ENCODE data around the gene NPAS3. TPM values are rescaled to one million over a fixed set of nuclear protein-coding genes. Genes with fewer than 3 reads are reported as not detected.

The NPAS3 gene
- total and polyA plus RNA-seq, 2 of the 8 experiments (the other 6 are each of a cell fraction or from before 2014, with no cell fraction given): 0.11 to 0.60 TPM

- FAIRE-seq: no peak
- no peaks in the 10 kb centered on the region for H3K79me2 ChIP-seq (ENCODE audit: control insufficient read depth in 1 of 2, insufficient read depth in 2 of 2, low read length in 2 of 2)
- POLR2A ChIA-PET (ENCODE audit: partially characterized antibody): no interaction called here
- TF ChIP-seq SRF (IDR thresholded peaks at IDR 0.05; ENCODE audit: low read depth, low read length) (no peak), FOSL1 (IDR thresholded peaks at IDR 0.05; ENCODE audit: insufficient read depth, low read depth, low read length) (no peak), PHF8 (conservative IDR thresholded peaks at IDR 0.05; ENCODE audit: low read depth, low read length) (no peak), SUZ12 (IDR thresholded peaks at IDR 0.05; ENCODE audit: low read length) (no peak), MAFK (IDR thresholded peaks at IDR 0.05; ENCODE audit: low read depth, low read length) (no peak), EP300 (IDR thresholded peaks at IDR 0.05; ENCODE audit: borderline replicate concordance in 1 of 2, low read depth in 2 of 2, low read length in 2 of 2) (no peak), CTCF (IDR thresholded peaks at IDR 0.05; ENCODE audit: control extremely low read depth in 1 of 3, insufficient read depth in 1 of 3, low read depth in 1 of 3, low read length in 3 of 3) (no peak), HDAC2 (IDR thresholded peaks at IDR 0.05; ENCODE audit: borderline replicate concordance in 1 of 2, low read depth in 2 of 2, low read length in 2 of 2) (no peak), NRF1 (IDR thresholded peaks at IDR 0.05; ENCODE audit: low read depth, low read length) (no peak), BCL11A (IDR thresholded peaks at IDR 0.05; ENCODE audit: low read depth in 2 of 2, low read length in 2 of 2) (no peak), CBX8 (IDR thresholded peaks at IDR 0.05; ENCODE audit: borderline replicate concordance, low read depth, low read length) (no peak), SP4 (IDR thresholded peaks at IDR 0.05; ENCODE audit: low read length) (no peak)
Observed at GRCh38 chr14:33120966-33121365, 182.3 kb downstream of the NPAS3 start.

More at GRCh38 chr14:33120966-33121365, 182.3 kb downstream of the NPAS3 start:
- H3K4me2 ChIP-seq (ENCODE audit: insufficient read depth in 1 of 2, low read depth in 2 of 2, low read length in 2 of 2): no peak overlapping the region
- no peak overlapping the region for H3K4ac ChIP-seq (replicated peaks; ENCODE audit: insufficient read length, low read depth, low read length)
- H3K23me2 ChIP-seq (ENCODE audit: low read depth, low read length): no peaks in the 10 kb centered on the region
- no peak for DNase-seq (ENCODE audit: low read depth in 1 of 2, low spot score in 2 of 2)
- no peaks in the 10 kb centered on the region for H3K4me1 ChIP-seq (replicated peaks in 1 of 4; ENCODE audit: control insufficient read depth in 3 of 4, insufficient read depth in 4 of 4, low read length in 3 of 4)
- H3K18ac ChIP-seq (ENCODE audit: extremely low read depth, low read length): no peak overlapping the region
- H3K56ac ChIP-seq (replicated peaks; ENCODE audit: insufficient read length, low read depth, low read length): no peak overlapping the region
- H2BK12ac ChIP-seq (ENCODE audit: low read depth, low read length): no peak overlapping the region
- no peaks in the 10 kb centered on the region for H3K79me1 ChIP-seq (ENCODE audit: low read depth, low read length)
- no peak overlapping the region for H3K27ac ChIP-seq (ENCODE audit: low read depth, low read length)
- no peak overlapping the region for H3K23ac ChIP-seq (ENCODE audit: insufficient read length)
- H3K14ac ChIP-seq (ENCODE audit: insufficient read length): no peak overlapping the region
- H3K36me3 ChIP-seq (ENCODE audit: control insufficient read depth in 2 of 4, insufficient read depth in 4 of 4, low read length in 3 of 4): no peaks in the 10 kb centered on the region
- H3K9ac ChIP-seq (replicated peaks in 1 of 4; ENCODE audit: extremely low read depth in 1 of 4, low read depth in 3 of 4, low read length in 3 of 4): no peak overlapping the region
- H2BK5ac ChIP-seq (ENCODE audit: low read depth, low read length): no peak overlapping the region
- CTCF ChIA-PET (ENCODE audit: partially characterized antibody): no interaction called here
- H3K4me3 ChIP-seq (ENCODE audit: extremely low read depth in 1 of 4, insufficient read depth in 2 of 4, low read depth in 3 of 4, low read length in 4 of 4): no peak overlapping the region
- no peak overlapping the region for H2BK120ac ChIP-seq (replicated peaks; ENCODE audit: low read depth, low read length)
- H2AFZ ChIP-seq (ENCODE audit: low read length): no peak overlapping the region
- H4K8ac ChIP-seq (ENCODE audit: extremely low read depth, insufficient read depth, low read length): no peak overlapping the region
- H3K27me3 ChIP-seq (replicated peaks in 1 of 4; ENCODE audit: control insufficient read depth in 3 of 4, extremely low read depth in 1 of 4, insufficient read depth in 3 of 4, low read length in 3 of 4): no peaks in the 10 kb centered on the region
- H2BK20ac ChIP-seq (ENCODE audit: low read length): no peak overlapping the region
- H2BK15ac ChIP-seq (ENCODE audit: low read length): no peak overlapping the region
- no peak overlapping the region for H4K5ac ChIP-seq (ENCODE audit: insufficient read length, low read depth, low read length)
- H4K20me1 ChIP-seq (replicated peaks in 1 of 2; ENCODE audit: control insufficient read depth in 1 of 2, insufficient read depth in 2 of 2, low read length in 2 of 2): no peaks in the 10 kb centered on the region
- no peak overlapping the region for H4K91ac ChIP-seq (replicated peaks; ENCODE audit: insufficient read length, low read length)
- no peak overlapping the region for H2AK5ac ChIP-seq (ENCODE audit: low read depth, low read length)
- no peaks in the 10 kb centered on the region for H3K9me3 ChIP-seq (ENCODE audit: insufficient read depth in 2 of 2, low read depth in 1 of 2, low read length in 1 of 2)
- WGBS, 2 experiments (ENCODE audit: extremely low coverage in 1 of 2, insufficient coverage in 1 of 2, insufficient read length in 1 of 2, insufficient replicate concordance in 2 of 2, low coverage in 1 of 2, low lambda C conversion rate in 2 of 2, missing lambda C conversion rate in 1 of 2): 90% methylated on average over 4 of the region's 4 CpGs; no CpG with 5 or more reads in 1 of the 2 experiments

All from H1 (cell line).